Activated T-cell treated with anti-CD3 and anti-CD28 coated beads, Interleukin-2, amount 50 U/mL, for 1 hour (primary cell): ENCODE data around the gene ERC2.

ENCODE experiments used
- DNase-seq: peaks from one replicate; pipeline ENCODE4 v3.0.0-alpha.2; 2020

The ERC2 gene

DNA sequence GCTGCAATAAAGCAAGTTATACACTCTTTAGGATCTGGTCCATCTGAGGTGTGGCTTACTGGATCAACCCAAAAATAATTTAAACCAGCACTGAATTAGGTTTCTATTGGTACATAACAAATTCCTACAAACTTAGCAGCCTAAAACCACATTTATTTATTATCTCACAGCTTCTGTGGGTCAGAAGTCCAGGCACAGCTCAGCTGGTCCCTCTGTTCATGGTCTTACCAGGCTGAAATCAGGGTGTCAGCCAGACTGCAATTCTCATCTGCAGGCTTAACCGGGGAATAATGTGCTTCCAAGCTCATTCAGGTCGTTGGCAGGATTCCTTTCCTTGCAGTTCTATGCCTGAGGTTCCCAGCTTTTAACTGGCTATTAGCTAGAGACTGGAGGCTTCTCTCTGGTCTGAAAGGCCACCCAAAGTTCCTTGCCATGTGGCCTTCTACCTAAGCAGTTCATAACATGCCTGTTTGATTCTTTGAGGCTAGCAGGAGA, 503.7 kb downstream of the ERC2 start:
- no peak for DNase-seq

DNA sequence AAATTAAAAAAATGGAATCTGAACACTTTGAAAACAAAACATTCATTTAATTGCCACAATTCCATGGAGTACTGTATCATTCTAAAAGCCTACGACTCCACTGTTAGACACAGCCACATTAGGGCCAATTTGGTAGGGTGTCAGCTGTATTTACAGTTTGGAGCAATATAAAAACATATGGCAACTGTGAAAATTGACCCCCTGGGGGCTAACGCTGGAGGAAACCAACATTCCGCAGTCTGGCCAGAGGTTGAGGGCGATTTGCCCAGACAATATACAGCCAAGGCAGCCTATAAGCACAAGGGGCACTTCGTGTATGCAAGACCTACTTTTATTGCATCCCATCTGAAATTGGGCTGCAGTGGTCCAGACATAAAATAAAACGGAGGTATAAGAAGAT, 504.7 kb downstream of the ERC2 start:
- no peak for DNase-seq

DNA sequence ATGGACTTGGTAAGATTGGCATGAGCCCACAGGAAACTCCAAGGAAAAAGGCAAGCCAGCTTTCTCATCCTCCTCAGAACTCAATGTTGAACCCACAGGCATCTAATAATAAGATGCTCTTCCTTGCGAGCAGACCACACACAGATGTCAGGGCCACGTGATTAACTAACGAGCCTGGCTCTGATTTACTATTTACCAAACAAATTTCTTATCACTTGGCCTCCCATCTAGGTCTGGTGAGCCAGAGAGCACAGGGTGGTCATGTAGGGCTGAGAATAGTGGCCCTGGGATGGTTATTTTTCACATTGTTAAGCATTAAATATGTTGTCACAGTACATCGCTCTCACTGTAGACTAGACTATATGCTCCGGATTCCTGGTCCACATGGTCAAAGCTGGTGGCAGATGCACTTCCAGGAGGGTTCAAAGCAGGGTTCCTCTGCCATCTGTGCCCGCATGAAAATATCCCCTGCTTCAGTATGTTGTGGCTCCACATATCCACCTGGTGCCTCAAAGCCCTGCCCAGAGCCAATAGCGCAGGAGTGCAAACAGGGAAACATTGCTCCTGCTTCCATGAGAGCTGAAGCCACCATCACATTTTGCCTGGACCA, 508.7 kb downstream of the ERC2 start:
- DNase-seq = no peak

DNA sequence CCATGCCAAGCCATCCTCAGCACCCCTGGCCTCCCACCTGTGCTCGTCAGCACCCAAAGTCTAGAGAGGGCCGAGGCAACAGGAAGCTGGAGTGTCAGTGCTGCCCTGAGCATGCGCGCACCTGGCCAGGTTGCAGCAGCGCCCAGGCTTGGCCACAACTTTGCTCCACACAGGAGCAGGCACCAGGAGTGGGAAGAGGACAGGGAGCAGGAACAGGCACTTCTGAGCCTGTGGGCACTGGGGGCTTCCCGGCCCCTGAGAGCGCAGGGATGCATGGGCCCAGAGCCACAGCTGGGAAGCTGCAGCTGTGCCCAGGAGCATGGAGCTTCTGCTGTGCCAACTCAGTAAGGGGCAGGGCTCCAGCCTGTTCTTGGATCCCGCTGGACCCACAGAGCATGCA, 509.7 kb downstream of the ERC2 start:
- no peak for DNase-seq

DNA sequence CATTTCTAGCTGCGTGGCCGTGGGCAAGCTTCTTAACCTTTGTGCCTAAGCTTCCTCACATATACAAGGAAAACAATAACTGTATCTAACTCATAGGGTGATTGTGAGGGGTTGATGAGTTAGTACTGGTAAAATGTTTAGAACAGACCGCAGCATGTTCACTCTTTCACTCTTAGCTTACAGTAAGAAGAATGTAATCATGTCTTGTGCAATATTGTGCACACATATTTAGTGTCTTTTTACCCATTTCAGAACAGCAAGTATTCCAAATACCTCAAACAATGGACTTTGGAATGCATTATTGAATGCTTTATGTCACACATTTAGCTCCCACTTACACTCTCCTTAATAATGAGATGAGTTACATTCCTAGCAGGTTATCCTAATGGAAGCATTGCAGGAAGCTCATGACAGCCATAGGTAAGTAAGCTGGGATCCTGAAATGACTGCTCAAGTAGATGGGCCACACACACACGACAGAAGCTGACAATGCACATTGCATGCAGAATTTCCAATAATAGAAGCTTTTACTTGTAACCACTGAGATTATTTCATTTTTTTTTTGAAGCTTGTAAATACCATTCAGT, 512.3 kb downstream of the ERC2 start:
- no peak for DNase-seq

DNA sequence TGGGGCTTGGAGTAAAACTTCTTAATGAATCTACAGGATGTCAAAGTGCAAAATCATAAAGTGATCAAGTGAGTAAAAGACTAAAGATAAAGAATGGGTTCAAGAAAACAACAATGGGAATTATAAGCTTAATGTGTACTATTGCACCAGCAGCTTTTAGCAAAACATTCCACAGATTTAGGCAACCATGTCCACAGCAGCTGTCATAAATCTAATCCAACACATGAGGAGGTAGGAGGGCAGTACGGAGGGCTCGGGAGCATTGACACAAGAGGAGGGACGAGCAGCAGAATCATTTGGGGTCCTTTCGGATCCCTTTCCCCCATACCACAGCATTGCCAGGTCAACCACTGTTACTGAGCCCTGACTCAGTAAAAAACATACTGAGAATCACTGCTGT, 516.9 kb downstream of the ERC2 start:
- no peak for DNase-seq

DNA sequence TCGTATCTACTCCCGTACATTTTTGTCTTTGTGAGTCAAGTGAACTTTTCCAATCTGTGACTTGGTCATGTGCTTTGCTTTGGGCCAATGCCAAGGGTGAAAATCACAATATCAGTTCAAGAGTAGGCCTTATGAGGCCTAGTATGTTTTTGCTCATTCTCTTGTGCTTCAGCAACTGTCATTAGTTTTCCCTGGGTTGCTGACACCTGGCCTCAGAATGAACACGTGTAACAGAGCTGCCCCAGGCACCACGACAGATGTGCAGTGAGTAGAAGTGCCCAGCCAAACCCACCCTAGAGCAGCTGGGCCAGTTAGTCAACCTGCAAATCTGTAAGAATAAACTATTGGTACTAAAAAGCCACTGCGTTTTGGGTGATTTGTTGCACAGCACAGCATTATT, 520.9 kb downstream of the ERC2 start:
- no peak for DNase-seq

DNA sequence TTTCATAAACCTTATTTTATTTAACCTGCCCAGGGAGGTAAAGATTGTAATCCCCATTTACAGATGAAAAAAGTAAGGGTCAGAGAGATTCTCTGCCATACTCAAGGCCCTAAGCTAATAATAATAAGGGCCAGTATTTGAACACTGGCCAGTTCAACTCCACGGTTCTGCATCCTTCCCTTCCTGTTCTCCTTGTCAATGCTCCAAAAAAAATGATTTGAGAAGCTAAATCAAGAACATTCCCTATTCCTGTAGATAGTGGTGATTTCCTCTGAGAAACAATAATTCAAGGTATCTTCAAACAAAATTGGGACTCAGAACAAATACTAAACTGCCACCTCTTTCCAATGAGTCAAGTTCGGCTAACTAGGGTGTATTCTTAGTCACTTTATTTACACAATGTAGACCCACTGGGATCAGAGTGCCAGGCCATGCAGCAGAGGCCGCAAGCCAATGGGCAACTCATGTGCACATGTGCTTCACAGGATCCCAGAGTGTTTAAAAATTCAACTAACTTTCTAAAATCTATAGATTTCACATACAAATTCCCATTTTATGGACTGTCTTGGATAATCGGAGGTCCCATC, 521.6 kb downstream of the ERC2 start:
- DNase-seq = no peak

DNA sequence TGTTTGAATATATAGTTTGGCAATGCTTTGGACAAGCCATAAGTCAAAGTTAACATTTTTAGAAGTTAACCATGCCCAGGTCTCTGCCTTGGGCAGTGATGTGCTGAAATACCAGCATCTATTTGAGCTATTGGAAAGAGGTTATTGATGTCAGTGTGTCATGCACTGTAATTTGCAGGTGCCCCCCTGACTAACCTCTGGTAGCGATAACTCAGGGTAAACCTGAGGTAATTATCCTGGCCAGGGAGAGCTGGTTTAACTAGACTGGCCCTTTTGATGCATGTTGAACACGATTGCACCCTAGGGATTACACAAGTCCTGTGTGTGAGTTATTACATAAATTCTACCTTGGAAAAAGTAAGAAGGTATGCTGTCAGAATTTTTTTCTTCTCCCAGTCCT, 525.4 kb downstream of the ERC2 start:
- DNase-seq = no peak

DNA sequence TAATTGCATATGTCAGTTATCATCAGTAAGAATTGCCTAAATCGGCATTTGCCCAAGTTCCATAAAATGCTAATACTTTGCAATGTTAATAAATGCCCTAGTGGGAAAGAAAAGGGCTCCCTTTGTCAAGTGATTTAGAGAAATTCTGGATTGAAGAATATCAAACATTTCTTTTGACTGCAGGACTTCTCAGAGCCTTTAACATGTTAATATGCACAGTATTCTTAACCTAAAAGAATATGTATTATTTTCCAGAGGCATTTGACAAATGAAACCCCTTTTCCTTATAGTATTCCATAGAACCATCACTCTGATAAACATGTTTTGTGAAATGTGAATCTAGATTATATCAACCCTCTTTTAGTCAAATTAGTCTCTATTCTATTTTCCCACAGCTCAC, 529.0 kb downstream of the ERC2 start:
- DNase-seq = no peak

DNA sequence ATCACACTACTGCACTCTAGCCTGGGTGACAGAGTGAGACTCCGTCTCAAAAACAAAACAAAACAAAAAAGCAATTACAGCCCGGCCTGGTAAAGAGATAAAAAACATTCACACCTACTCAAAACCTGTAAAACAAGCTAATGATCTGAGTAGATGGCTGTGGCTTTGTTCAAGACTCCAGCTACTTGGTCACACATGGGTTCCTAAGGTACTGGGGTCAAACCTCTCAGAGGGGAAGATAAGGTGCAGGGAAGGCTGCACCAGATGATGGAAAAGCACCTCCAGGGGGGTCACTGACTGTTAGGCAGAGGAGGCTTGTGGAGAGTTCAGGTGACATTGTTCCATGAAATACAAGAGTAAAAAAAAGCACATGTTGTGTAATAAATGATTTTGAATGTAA, 531.0 kb downstream of the ERC2 start:
- no peak for DNase-seq

DNA sequence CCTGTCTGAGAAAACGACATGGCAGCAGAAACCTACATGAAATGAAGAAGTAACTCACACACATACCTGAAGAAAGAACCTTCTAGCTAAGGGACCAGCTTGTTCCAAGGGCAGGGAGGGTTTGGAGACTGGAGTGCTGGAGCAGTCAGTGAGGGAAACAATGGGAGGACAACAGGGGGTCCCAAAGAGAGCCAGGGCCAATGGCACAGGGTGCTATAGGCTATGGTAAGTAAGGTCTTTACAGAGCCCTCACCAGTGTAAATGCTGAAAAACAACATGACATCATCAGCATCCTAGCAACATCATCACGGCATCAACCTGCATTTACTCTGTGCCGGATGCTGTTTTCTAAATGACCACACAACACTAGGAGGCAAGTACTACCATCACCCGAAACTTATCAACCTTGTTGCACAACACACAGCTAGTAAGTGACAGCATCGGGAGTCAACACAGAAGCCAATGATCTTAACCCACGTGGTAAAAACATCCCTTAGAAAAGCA, 531.7 kb downstream of the ERC2 start:
- no peak for DNase-seq

DNA sequence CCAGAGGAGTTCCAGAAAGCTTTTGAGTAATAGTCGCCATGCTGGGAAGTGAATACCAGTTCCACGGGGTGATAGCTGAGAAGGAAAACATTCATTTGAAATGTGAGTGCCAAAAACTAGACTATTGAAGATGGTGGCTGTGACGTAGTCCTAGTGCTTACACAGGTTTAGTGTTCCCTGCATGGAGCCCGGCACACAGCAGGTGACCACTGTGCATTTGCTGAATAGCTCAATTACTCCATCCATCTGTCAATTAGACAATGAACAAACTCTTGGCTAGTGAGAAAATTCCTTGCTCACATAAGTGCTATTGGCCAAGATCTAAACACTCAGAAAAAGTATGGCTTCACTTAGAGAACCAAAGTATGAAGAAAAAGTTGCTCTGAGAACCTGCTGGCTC, 533.0 kb downstream of the ERC2 start:
- DNase-seq = no peak

DNA sequence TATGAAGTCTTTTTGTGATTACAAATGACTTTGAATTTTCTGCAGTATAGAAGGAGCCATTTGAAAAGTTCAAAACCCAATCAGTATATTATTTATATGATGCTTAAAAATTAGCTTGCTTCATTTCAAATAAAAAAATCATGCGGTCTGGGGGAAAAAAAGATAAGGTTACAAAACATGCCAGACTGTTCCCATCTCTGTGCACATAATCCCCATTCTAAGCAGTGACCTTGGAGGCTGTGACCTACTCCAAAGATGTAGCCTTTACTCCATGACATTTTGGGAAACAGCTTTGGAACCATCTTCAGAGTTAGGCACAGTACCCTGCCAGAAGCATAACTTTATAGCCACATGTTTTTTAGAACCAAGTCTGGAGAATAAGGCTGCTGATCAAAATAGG, 533.5 kb downstream of the ERC2 start:
- DNase-seq = no peak

DNA sequence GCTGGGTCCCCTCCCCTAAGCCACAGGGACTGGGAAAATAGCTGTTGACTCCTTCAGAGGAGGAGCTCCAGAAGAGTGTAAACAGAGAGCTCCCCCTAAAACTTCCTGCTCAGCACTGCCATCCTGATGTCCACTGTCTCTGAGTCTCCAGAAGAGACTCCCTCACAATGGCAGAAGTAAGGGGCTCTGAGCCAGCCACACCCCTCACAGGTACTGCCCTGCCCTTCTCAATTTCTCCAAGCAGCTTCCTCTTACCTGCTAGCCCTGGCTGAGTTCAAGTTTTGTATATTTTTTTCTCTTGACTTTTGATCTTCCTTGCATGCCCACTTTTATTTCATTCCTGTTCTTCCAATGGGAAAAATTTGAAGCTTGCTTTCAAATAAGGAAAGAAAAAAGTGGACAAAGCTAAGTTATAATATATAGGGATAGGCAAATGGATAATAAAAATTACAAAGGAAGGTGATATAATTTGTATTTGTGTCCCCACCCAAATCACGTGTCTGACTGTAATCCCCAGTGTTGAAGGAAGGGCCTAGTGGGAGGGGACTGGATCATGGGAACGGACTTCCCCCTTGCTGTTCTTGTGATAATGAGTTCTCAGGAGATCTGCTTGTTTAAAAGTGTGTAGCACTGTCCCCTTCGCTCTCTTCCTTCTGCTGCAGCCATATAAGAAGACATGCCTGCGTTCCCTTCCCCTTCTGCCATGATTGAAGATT, 539.0 kb downstream of the ERC2 start:
- DNase-seq = no peak

DNA sequence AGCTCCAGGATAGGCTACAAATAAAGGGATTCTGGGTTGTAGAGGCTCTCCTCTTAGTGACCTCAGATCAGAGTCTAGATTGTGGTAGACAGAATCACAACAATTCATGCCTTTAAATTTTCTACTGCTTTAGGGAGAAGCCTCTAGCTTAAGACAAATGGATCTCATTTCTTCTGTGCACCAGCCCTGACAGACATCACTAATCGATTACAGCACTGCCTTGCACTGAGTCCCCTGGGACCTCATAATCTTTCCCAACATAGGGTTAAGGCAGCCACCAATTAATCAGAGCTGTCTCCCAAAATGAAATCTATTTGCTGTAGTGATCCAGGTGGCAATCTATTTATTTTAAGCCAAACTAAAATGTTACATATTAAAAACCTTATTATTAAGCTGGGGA, 544.6 kb downstream of the ERC2 start:
- DNase-seq = no peak

DNA sequence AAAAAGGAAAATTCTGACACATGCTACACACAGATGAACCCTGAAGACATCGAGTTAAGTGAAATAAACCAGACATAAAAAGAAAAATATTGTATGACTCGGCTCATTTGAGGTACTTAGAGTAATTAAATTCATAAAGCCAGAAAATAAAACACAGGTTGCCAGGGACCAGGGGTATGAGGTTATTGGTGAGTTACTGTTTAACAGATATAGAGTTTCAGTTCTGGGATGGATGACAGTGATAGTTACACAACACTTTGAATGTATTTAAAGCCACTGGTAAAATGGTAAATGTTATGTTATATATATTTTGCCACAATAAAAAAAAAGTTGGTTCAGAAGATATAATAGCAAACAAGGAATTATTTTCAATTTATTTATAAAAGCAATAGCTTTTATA, 545.1 kb downstream of the ERC2 start:
- no peak for DNase-seq

DNA sequence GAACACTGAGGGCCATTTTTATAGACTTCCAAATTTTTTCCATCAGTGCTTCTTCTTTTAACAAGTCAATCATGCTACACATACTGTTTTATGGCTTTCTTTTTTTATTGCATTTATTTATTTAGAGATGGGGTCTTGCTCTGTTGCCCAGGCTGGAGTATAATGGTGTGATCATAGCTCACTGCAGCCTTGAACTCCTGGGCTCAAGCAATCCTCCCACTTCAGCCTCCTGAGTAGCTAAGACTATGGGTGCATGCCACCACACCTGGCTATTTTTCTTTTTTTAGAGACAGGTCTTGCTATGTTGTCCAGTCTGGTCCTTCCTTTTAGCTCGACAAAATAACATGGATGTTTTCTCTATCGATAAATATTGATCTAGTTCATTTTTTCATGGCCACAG, 555.4 kb downstream of the ERC2 start:
- no peak for DNase-seq

DNA sequence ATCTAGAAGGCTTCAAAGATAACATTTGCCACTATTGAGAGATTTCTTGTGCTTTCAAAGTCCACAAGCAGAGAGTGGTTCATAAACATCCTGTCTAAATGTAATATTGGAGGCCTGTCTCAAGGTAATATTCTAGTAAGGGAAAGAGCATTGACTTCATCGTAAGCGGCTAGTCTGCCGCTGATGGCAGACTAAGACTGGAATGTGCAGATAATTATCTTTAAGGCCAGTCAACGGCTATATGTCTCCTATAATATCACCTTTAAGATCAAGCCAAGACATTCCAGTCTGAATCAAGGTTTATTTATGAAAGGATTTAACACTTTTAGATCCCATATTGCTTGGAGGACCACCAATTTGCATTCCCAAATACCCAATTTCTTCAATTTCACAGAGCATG, 557.0 kb downstream of the ERC2 start:
- no peak for DNase-seq

DNA sequence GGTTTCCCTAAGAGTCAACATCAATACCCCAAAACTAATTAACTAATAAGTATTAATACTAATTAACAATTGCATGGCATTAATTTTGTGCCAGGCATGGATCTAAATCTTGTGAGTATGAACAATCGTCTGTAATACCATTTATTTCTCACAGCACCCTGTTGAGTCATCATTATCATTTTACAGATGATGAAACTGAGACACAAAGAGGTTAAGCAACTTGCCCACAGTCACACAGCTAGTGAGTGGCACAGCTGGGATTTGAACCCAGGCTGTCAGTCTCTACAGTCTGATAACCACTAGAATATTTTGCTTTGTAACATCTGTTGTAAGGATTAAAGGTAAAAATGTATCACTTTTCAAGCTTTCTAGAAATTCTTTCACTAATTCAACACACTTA, 557.7 kb downstream of the ERC2 start:
- DNase-seq = no peak

DNA sequence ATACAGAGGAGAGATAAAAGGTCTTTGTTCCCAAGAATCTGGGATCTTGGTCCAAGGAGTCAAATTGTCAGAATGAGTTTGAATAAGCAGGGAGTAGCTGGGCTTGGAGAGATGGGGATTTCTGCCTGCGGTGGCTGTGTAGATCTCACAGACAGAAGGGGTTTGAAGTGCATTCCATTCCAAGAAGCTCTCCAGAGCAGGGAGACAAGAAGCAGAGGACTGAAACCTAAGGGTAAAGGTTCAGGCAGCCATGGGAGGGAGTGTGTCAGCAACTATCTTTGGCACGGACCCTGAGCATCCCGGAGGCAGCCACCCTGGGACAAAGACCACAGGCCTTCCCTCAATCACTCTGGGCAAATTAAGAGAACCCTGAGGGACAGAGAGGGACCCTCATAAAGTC, 558.9 kb downstream of the ERC2 start:
- DNase-seq = no peak

DNA sequence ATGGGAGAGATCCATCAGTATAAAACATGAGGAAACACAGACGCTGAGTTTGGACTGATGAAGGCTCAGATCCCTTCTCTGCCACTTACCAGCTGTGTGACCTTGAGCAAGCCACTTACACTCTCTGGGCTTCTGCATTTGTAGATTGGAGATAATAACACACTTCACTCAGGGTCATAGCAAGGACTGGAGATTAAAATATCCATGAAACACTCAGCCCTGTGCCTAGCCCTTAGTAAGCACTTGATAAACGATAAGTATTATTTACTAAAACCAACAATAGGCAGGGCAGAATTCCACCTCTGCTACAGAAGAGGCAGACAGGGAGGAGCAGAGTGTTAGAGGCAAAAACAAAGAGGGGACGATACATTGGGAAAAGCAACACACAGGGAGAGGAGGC, 560.7 kb downstream of the ERC2 start:
- DNase-seq = no peak

DNA sequence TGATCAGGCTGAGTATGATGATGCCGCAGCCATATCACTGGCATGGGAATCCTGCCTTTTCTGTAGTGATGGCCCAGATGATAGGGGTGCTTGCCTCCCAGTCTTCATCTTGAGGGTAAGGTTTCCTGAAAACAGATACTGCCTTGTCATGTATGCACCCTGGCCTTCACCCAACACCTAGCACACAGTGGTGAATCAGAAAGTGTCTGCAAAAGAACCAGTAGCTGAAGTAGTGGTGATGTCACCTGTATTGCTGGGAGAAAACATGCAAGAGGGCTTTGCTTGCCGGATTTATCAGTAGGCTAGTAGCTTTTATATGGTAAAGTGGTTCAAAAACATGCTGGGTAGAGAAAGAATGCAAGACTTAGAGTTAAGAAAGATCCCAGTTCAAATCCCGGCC, 561.4 kb downstream of the ERC2 start:
- DNase-seq = no peak

DNA sequence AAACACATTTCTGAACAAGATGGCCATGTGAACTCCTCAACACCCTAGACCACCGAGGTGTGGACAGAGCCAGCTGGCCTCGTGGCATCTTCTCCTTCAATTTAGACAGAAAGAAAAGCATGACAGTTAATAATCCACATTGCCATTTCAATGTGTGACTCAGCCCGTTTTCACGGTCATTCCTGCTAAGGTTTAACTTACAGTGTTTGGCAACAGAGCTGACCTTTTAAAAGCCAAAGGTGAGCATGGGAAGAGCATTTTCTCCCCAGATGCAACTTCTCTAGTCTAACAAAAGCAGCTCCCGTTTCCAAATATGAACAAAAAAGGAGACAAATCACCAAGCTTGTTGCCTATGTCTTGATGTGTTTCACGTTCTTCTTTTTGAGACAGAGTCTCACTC, 563.6 kb downstream of the ERC2 start:
- DNase-seq = no peak
